ENCODE measurements around the gene DNMBP.

DNMBP gene

GRCh38 chr10:99836711-99837110 lies 173.0 kb downstream of the DNMBP start:
- no peaks in the 10 kb centered on the region for H3K4me1 ChIP-seq (ENCODE audit: insufficient read depth, insufficient read length)
- H3K9ac ChIP-seq (ENCODE audit: insufficient read length, low read depth), result no peak overlapping the region
- no peaks in the 10 kb centered on the region for H3K36me3 ChIP-seq (ENCODE audit: insufficient read depth, insufficient read length, low read length)
- peaks cover 9% of the 10 kb centered on the region; the same call in 1 of the 2 replicates for H3K9me3 ChIP-seq (ENCODE audit: insufficient read depth, low read length)
- no peaks in the 10 kb centered on the region for H3K27me3 ChIP-seq (ENCODE audit: insufficient read depth, insufficient read length)
- H3K4me3 ChIP-seq (ENCODE audit: insufficient read length, low read depth), result no peak overlapping the region
- TF ChIP-seq SUZ12 (IDR thresholded peaks at IDR 0.05; ENCODE audit: extremely low read depth, insufficient read depth, insufficient read length), result no peak
- no peak for TF ChIP-seq YY1 (IDR thresholded peaks at IDR 0.05; ENCODE audit: insufficient read depth, insufficient read length)
- no peak for TF ChIP-seq ZNF274 (IDR thresholded peaks at IDR 0.05; ENCODE audit: low read depth, low read length)
- DNase-seq (ENCODE audit: low read depth, low spot score), result no peak

DNA sequence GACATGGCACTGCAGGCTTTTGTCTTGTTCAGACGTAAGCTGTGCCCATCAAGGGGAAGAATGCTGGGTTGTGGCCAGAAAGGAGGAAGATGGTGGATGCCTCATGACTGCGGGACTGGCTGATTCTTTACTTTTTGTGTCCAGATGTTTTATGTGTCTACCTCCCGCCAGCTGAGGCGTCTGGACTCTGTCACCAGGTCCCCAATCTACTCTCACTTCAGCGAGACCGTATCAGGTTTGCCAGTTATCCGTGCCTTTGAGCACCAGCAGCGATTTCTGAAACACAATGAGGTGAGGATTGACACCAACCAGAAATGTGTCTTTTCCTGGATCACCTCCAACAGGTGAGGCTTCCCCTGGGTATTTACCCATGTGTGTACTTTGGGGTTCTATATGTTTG lies 173.8 kb downstream of the DNMBP start:
- TF ChIP-seq ZNF274 (IDR thresholded peaks at IDR 0.05; ENCODE audit: low read depth, low read length) (no peak), SUZ12 (IDR thresholded peaks at IDR 0.05; ENCODE audit: extremely low read depth, insufficient read depth, insufficient read length) (no peak), YY1 (IDR thresholded peaks at IDR 0.05; ENCODE audit: insufficient read depth, insufficient read length) (no peak)
- no peak for DNase-seq (ENCODE audit: low read depth, low spot score)
- H3K4me1 ChIP-seq (ENCODE audit: insufficient read depth, insufficient read length), result no peaks in the 10 kb centered on the region
- H3K9ac ChIP-seq (ENCODE audit: insufficient read length, low read depth), result no peak overlapping the region
- no peaks in the 10 kb centered on the region for H3K36me3 ChIP-seq (ENCODE audit: insufficient read depth, insufficient read length, low read length)
- no peaks in the 10 kb centered on the region for H3K27me3 ChIP-seq (ENCODE audit: insufficient read depth, insufficient read length)
- H3K9me3 ChIP-seq (ENCODE audit: insufficient read depth, low read length), result peaks cover 2% of the 10 kb centered on the region; the same call in 1 of the 2 replicates
- H3K4me3 ChIP-seq (ENCODE audit: insufficient read length, low read depth), result no peak overlapping the region

- no peaks in the 10 kb centered on the region for H3K4me1 ChIP-seq (ENCODE audit: insufficient read depth, insufficient read length)
- no peak overlapping the region for H3K9ac ChIP-seq (ENCODE audit: insufficient read length, low read depth)
- H3K27me3 ChIP-seq (ENCODE audit: insufficient read depth, insufficient read length), result no peaks in the 10 kb centered on the region
- H3K4me3 ChIP-seq (ENCODE audit: insufficient read length, low read depth), result no peak overlapping the region
- no peaks in the 10 kb centered on the region for H3K36me3 ChIP-seq (ENCODE audit: insufficient read depth, insufficient read length, low read length)
- DNase-seq (ENCODE audit: low read depth, low spot score), result no peak
- TF ChIP-seq YY1 (IDR thresholded peaks at IDR 0.05; ENCODE audit: insufficient read depth, insufficient read length), result no peak
- TF ChIP-seq SUZ12 (IDR thresholded peaks at IDR 0.05; ENCODE audit: extremely low read depth, insufficient read depth, insufficient read length), result no peak
- TF ChIP-seq ZNF274 (IDR thresholded peaks at IDR 0.05; ENCODE audit: low read depth, low read length), result no peak
- H3K9me3 ChIP-seq (ENCODE audit: insufficient read depth, low read length), result no peaks in the 10 kb centered on the region
Observed at GRCh38 chr10:99834410-99834809, 175.3 kb downstream of the DNMBP start.

GRCh38 chr10:99832439-99832838 lies 177.3 kb downstream of the DNMBP start:
- no peak for TF ChIP-seq YY1 (IDR thresholded peaks at IDR 0.05; ENCODE audit: insufficient read depth, insufficient read length)
- no peak for TF ChIP-seq ZNF274 (IDR thresholded peaks at IDR 0.05; ENCODE audit: low read depth, low read length)
- TF ChIP-seq SUZ12 (IDR thresholded peaks at IDR 0.05; ENCODE audit: extremely low read depth, insufficient read depth, insufficient read length), result no peak
- no peak overlapping the region for H3K9ac ChIP-seq (ENCODE audit: insufficient read length, low read depth)
- H3K4me3 ChIP-seq (ENCODE audit: insufficient read length, low read depth), result no peak overlapping the region
- H3K27me3 ChIP-seq (ENCODE audit: insufficient read depth, insufficient read length), result no peaks in the 10 kb centered on the region
- no peak for DNase-seq (ENCODE audit: low read depth, low spot score)
- no peaks in the 10 kb centered on the region for H3K36me3 ChIP-seq (ENCODE audit: insufficient read depth, insufficient read length, low read length)
- no peaks in the 10 kb centered on the region for H3K4me1 ChIP-seq (ENCODE audit: insufficient read depth, insufficient read length)
- peaks cover 7% of the 10 kb centered on the region; the same call in 1 of the 2 replicates for H3K9me3 ChIP-seq (ENCODE audit: insufficient read depth, low read length)

DNA sequence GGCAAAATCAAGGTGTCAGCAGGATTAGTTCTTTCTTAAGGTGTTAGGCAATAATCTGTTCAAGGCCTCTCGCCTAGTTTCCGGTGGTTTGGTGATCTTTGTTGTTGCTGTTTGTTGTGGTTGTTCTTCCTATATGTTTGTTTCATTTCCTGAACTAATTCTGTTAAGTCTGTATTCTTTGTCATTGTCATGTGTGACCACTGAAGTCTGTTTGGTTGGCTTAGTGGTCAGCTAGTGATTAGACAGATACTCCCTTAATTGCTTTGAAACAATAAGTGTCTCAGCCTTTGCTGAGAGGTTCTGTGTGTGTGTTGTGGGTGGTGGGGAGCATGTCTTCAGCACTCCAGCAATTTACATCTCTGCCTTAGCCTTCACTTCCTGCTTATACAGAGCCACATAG lies 181.3 kb downstream of the DNMBP start:
- no peak for DNase-seq (ENCODE audit: low read depth, low spot score)
- no peaks in the 10 kb centered on the region for H3K4me1 ChIP-seq (ENCODE audit: insufficient read depth, insufficient read length)
- H3K4me3 ChIP-seq (ENCODE audit: insufficient read length, low read depth), result no peak overlapping the region
- H3K9ac ChIP-seq (ENCODE audit: insufficient read length, low read depth), result no peak overlapping the region
- no peaks in the 10 kb centered on the region for H3K36me3 ChIP-seq (ENCODE audit: insufficient read depth, insufficient read length, low read length)
- TF ChIP-seq SUZ12 (IDR thresholded peaks at IDR 0.05; ENCODE audit: extremely low read depth, insufficient read depth, insufficient read length), result no peak
- TF ChIP-seq ZNF274 (IDR thresholded peaks at IDR 0.05; ENCODE audit: low read depth, low read length), result no peak
- TF ChIP-seq YY1 (IDR thresholded peaks at IDR 0.05; ENCODE audit: insufficient read depth, insufficient read length), result no peak
- no peaks in the 10 kb centered on the region for H3K27me3 ChIP-seq (ENCODE audit: insufficient read depth, insufficient read length)
- peaks cover 7% of the 10 kb centered on the region; the same call in 1 of the 2 replicates for H3K9me3 ChIP-seq (ENCODE audit: insufficient read depth, low read length)

DNA sequence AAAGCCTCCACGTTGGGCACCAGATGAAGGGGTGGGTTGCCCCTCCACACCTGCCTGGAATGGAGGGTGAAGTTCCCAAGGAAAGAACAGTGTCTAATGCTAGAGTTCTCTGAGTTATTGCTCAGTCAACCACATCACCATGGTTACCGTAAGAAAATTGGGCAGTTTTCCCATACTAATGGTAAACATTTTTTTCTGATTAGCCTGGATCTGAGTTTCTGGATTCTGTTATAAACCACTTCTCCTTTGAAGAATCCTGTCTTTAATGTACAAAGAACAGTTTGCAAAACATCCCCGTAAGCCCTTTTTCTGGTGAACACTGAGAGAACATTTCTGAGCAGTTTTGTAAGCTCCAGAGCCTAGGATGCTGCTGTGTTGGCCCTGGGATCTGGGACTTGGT lies 181.8 kb downstream of the DNMBP start:
- no peak for DNase-seq (ENCODE audit: low read depth, low spot score)
- Histone ChIP-seq H3K9ac (ENCODE audit: insufficient read length, low read depth) (no peak overlapping the region), H3K9me3 (ENCODE audit: insufficient read depth, low read length) (peaks cover 7% of the 10 kb centered on the region; the same call in 1 of the 2 replicates), H3K4me1 (ENCODE audit: insufficient read depth, insufficient read length) (no peaks in the 10 kb centered on the region), H3K27me3 (ENCODE audit: insufficient read depth, insufficient read length) (no peaks in the 10 kb centered on the region), H3K36me3 (ENCODE audit: insufficient read depth, insufficient read length, low read length) (no peaks in the 10 kb centered on the region), H3K4me3 (ENCODE audit: insufficient read length, low read depth) (no peak overlapping the region)
- TF ChIP-seq SUZ12 (IDR thresholded peaks at IDR 0.05; ENCODE audit: extremely low read depth, insufficient read depth, insufficient read length) (no peak), YY1 (IDR thresholded peaks at IDR 0.05; ENCODE audit: insufficient read depth, insufficient read length) (no peak), ZNF274 (IDR thresholded peaks at IDR 0.05; ENCODE audit: low read depth, low read length) (no peak)

Data from NT2/D1 (cell line).